GM10847 (cell line): ENCODE data around the gene PHF21A.

Source experiments
- POLR2A ChIP-seq: IDR thresholded peaks from 2 replicates; pipeline ENCODE4 v1.6.1; 2011; ENCODE audit not compliant: insufficient read length; ENCODE audit errors: extremely low read depth

The PHF21A gene

GRCh38 chr11:45993531-45994001 is 127.7 kb downstream of the PHF21A start:
- no peak for TF ChIP-seq POLR2A

- no peak for TF ChIP-seq POLR2A
Observed at GRCh38 chr11:45988921-45989320, 132.3 kb downstream of the PHF21A start.

GRCh38 chr11:45985212-45985611 is 136.0 kb downstream of the PHF21A start:
- no peak for TF ChIP-seq POLR2A

- TF ChIP-seq POLR2A: no peak
Observed at GRCh38 chr11:45984192-45984591, 137.1 kb downstream of the PHF21A start.

DNA sequence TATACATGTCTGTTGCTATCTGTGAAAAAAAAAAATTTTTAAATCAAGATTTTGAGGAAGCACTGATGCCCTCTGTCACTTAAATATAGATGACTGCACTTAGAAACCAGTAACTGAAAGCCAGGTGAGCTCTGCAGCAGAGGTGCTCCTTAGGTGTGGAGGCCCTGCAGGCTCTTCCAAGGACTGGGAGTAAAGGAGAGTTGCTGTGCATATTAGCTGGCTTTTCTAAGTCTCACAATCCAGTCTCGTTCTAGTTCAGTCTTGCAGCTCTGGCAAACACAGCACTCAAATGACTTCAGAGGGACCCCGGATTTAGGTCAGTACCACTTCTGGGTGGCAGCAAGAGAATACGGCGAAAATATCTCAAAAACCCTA is 137.8 kb downstream of the PHF21A start:
- no peak for TF ChIP-seq POLR2A

- no peak for TF ChIP-seq POLR2A
Observed at GRCh38 chr11:45982656-45983470, 138.4 kb downstream of the PHF21A start.

- no peak for TF ChIP-seq POLR2A
Observed at GRCh38 chr11:45974806-45975205, 146.4 kb downstream of the PHF21A start.

DNA sequence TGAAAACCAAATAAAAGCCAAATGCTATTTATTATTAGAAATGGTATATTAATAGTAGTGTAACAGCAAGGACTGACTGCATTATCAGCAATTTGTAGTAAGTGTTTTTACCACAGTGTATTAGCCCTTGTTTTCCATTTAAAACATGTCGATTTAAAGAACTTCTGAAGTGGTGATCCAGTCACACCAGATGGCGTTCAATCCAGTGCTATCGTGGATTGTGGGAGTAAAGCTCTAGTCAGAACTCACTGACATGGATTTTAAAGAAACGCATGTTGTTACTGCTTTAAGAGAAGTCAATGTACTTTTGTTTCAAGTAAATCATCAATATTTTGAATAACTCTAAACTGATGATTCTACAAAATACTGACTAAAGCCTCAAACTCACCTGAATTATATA is 147.7 kb downstream of the PHF21A start:
- no peak for TF ChIP-seq POLR2A

DNA sequence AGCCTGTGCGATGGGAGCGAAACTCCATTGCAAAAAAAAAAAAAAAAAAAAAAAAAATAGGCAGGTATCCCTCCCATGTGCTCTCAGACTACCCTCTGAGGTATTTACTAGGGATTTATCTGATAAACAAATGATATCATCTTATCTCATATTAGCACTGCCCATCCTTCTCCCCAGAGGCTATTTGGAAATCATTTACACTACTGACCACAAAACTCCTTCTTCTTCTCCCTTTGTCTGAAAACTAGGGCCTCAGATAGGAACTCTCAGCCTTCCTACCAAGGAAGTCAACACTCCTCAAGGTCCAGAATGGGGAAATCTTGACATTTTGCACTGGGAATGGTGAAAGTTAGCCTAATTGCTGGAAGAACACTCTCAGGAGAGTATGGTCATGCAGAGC is 152.4 kb downstream of the PHF21A start:
- no peak for TF ChIP-seq POLR2A

DNA sequence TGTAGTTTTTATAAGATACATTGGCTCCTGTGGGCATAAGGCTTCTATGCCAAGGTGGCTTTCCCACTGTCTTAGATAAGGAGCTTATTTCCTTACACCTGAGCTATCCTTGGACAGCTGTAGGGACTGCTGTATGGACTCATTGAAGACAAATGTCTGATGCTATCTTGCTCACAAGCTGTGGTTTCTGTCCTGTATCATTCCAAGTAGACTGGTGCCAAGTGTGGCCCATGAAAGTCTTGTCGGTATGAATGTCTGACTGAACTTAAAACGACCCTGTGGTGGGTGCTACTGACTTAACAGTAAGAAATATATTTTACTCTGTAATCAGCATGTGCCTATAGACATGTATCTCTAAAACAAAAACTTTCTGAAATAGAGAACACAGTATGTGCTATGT is 153.7 kb downstream of the PHF21A start:
- no peak for TF ChIP-seq POLR2A

- TF ChIP-seq POLR2A: no peak
Observed at GRCh38 chr11:45964911-45965389, 156.3 kb downstream of the PHF21A start.

DNA sequence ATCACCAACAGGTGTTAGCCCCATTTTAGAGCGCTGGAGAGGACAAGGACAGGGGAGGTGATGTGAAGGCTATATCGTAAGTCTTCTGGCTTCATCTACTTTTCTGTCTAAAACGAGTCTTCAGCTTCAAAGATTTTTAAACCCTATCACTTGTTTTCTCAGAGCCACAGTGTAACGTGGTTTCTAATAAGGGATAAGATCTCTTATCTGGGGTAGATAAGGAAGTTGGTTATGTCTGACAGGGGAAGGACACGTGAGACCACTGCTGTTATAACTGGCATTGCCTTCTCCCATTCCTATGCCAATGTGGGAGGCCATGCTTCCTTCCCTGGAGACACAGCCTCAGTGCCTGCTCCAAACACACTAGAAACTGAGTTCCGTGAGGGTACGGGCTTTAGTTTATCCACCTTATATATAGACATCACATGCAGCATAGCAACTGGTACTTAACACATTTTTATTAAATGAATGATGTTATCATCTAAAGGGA is 159.5 kb downstream of the PHF21A start:
- no peak for TF ChIP-seq POLR2A

DNA sequence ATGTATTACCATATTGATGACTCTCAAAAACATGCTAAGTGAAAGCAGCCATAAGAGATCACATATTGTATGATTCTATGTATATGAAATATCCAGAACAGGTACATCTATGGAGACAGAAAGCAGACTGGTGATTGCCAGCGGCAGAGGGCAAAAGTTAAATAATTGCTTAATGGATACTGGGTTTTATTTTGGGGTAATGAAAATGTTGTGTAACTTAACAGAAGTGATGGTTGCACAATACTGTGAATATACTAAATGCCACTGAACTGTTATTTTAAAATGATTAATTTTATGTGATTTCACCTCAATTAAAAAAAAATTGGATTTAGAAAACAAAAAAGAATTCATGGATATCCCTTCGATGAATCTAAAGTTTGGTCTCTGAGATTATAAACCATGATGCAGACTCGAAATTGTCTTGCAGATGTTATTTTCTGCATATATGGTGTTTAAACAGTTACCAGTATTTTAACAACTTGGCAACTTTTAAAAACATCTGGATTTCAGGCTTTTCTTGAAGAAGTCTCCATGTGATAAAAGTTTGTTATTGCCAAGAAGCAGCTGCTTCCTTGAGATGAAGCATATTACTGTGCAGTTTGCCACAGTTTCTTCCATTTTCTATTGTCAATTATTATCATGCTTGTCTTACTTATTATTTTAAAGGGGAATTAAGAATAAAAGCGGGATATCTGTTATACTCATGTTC is 160.7 kb downstream of the PHF21A start:
- no peak for TF ChIP-seq POLR2A

GRCh38 chr11:45959851-45960250 is 161.4 kb downstream of the PHF21A start:
- TF ChIP-seq POLR2A: no peak

GRCh38 chr11:45949992-45950407 is 171.3 kb downstream of the PHF21A start:
- TF ChIP-seq POLR2A: no peak

DNA sequence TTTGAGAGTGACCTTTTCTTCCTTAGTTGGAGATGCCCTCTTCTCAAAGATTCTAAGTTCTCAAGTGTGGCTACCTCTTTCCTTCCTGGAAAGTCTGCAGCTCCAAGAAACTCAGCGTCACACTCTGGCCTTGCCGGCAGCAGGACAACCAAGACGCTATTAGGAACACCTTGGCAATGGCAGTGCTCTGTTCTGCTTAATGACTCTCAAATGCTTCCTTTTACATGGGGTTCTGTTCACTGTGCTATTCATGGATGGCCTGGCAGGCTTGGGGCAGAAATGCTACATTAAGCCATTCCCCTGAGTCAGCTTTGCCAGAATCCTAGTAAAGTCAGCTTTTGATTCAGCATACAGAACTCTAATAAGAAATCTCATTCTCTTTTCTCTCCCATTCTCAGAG is 172.9 kb downstream of the PHF21A start:
- TF ChIP-seq POLR2A: no peak

GRCh38 chr11:45947885-45948284 is 173.4 kb downstream of the PHF21A start:
- no peak for TF ChIP-seq POLR2A
